Measurements from ENCODE around the gene MACROH2A1. TPM values are rescaled to one million over a fixed set of nuclear protein-coding genes. Genes with fewer than 3 reads are reported as not detected.

The MACROH2A1 gene
- polyA plus RNA-seq, 5 donors, result 224 to 255 (median 240) TPM

DNA sequence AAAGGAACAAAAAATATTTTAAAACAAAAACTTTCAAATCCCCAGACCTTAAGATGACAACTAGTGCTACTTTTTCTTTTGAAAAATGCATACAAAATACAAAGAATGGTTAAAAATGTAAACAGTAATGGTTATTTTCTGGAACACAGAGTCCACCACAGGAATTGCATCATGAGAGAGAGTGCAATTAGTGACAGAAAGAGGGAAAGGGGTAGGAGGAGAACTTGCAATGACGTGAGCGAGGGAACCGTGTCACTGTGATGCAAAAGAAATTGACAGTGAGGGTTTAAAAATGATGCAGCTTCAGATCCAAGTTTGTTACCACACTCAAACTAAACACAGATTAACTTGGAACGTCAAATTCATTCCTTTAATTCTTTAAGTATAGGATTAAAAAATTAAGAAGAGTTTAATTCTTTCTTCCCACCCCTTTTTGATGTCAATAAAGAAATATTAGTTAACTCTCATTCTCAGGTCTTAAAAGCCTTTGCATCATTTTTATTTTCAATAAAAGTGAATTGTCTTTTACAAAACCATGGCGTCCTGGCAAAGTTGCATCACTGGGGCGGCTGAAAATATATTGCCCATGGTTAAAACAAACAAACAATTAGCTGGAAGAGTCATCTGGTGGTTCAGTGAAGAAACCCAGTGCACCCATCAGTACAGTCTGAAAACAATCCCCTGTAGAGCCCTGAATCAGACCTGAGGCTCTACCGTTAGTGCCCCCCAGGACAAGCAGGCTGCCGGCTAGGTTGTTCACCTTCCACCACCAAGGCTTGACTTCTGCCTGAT, 39.5 kb downstream of the MACROH2A1 start:
- DNase-seq, result no peak

DNA sequence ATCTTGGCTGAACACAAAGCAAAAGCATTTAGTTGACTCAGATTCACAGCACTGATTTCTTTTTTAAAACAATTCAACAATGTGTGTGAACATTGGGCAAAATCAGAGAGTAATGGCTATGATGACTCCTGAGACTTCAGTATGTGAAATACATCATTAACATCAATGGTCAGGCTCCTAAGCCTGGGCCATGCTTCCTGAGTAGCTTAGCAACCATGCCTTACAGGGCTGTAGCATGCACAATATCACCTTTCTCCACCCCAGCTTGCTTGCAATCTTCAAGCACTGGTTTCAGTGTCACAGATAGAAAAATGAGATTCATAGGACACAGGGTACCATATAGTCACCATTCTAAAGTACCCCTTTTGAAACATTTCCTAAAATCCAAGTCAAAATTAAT, 41.3 kb downstream of the MACROH2A1 start:
- DNase-seq, result no peak

DNA sequence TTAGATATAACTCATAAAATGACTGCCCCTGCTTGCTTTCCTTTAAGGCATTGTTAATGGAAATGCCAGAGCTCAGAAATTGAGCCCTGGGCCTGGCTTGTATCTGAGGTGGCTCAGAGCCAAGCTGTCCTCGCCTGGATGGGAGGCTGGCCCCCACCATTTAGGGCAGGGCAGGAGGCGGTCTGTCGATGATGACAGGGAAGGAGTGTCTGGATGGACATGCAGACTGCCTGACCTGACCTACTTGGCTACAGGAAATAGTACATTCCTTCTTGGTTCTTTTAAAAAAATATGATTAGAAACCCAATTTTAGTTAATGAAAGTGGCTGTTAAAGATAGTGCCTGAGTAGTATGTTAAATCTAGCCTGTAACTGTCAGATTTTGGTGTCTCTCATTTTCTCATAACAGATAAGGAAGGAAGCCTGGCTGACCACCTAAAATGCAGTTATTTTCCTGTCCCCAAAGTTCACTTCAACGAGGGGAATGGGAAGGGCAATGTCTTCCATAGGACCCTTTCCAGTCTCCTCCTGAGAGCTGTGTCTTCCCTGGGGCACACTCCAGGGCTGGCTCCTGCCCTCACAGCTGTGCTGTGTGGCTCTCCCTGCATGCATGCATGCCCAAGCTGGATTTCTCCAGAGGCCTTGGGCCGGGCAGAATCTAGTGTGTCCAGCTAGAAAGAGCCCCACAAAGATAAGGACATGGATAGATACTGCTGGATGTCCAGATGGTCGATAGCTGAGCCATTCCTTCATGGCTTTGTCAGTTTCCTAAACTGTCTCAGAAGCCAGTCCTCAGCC, 42.3 kb downstream of the MACROH2A1 start:
- peak; percentile 75 to 76 for DNase-seq

DNA sequence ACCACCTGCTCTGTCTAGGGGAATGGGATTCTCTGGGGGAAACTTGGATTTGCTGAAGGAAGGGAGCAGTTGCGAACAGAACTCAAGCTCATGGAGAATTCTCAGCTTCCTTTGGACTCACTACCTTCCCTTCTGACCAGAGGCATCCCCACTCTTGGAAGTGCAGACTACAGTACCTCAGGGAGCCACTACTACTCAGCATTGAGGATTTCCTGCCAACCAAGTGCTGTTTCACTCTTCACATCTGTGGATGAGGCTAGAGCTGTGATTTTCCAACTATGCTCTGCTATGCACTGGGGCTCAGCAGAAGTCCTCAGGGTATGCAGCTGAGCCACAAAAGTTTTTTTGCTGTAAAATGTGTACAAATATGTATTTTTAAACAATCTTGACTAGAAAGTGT, 43.9 kb downstream of the MACROH2A1 start:
- no peak for DNase-seq

DNA sequence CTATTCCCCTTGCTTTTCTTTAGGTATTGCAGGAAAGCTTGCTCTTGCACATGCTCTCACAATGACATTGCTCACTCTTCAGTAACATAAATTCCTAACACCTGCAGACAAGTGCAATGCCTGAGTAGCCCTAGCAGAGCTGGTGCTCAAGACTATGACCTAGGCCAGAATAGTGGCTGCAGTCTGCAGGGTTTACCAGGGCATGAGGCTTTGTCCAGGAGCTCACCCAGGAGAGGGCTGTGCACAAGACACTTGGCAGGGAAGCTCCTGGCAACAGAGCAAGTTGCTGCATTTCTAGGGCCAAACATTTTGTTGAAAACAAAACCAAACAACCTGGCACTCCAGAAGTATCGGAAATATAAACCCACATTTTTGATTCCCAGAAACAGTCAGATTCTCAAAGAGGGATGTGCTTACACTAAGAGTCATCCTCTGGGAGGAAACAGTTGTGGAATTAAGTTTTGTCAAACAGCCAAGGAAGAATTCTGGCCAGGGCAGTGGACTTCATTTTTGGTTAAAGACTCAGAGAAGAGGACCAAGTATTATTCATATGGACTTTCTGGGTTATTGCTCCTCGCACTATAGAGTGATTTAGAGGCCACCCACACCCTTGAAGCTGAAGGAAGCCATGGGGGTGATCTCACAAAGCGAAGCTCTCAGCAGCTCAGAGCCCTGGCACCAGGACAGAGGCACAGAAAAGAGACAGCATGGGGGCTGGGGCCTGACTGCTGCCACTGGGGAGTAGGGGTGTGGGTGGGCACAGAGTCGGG, 44.9 kb downstream of the MACROH2A1 start:
- no peak for DNase-seq

DNA sequence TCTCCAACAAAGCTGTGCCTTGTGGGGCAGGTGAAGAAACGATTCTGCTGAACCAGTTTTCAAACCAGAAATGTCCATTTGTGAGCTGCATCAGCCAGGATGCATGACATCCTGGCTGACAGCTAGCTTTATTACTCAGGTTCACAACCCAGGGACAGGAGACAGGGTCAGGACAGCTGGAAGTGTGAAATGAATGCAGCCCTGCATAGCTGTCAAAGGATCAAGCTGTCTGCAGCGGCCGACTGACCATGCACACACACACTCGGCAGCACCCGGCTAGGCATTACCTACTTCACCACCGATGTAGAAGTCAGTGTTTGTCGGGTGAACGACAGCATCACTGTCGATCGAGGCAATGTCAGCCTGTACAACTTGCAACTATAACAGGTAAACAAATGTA, 48.5 kb downstream of the MACROH2A1 start:
- DNase-seq, result no peak

DNA sequence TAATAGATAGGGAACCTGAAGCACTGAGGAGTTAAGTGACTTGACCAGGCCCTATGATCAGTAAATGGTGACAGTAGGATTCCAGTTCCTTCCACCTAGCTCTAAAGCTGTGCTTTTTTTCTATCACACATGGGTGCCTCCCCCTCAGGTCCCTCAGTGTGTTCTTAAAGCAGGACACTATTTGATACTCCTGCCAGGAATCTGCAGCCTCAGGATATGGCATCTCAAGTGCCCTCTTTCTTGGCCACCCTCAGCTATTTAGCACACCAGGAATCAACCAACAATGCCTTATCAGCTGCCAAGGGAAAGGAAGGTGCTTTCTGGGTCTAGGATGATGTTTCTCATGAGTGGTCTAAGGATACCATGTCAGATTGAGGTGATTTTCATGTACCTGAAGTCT, 49.1 kb downstream of the MACROH2A1 start:
- no peak for DNase-seq

DNA sequence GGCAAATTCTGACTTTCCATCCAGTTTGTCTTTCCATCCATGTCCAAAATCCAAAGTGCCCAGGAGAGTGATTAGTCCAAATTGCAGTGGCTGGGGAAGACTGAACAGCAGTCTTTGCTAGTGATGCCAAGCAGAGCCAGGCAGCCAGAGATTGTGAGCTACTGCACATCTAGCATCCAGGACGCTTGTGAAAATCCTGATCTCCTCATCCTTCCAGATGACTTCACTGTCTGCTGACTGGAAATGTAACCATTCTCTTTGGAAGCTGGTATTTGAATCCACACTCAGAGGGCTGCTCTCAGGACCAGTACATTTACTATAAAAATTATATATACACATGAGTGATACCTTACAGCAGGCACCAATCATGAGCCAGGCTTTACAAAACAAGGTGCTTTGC, 49.6 kb downstream of the MACROH2A1 start:
- DNase-seq, result no peak

DNA sequence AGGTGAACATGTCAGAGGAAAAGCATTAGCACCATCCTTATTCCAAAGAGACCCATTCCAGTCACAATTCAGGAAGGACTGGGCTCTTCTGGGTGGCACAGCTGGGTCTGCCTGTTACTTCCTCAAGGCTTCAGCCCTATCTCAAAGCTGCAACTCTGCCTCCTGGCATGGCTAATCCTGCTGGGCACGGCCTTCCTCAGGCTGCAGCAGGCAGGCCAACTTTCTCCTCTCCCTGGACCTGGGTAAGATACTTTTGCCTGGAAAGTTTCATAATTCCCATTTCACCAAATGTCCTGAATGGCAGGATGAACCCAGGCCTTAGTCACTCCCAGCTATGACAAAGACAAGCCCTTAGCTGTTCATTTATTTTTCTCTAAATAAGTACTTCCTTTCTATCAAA, 50.1 kb downstream of the MACROH2A1 start:
- no peak for DNase-seq

DNA sequence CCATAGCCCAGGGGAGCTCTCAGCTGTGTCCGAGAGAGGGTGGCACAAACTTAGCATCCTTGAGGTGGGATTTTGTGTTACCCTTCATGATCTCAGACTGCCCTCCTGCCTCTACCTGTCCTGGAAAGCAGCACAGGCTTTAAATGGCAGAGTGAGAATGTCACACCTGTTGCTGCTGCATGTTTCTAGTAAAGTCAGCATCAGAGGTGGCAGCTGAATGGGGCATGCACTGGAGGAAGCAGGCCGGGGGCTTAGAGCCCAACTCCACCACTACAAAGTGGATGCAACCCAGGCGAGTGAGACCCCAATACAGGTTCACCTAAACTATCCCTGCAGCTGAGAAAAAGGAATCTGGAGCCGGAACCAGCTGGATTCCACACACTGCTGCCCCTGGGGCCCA, 51.6 kb downstream of the MACROH2A1 start:
- DNase-seq, result no peak

DNA sequence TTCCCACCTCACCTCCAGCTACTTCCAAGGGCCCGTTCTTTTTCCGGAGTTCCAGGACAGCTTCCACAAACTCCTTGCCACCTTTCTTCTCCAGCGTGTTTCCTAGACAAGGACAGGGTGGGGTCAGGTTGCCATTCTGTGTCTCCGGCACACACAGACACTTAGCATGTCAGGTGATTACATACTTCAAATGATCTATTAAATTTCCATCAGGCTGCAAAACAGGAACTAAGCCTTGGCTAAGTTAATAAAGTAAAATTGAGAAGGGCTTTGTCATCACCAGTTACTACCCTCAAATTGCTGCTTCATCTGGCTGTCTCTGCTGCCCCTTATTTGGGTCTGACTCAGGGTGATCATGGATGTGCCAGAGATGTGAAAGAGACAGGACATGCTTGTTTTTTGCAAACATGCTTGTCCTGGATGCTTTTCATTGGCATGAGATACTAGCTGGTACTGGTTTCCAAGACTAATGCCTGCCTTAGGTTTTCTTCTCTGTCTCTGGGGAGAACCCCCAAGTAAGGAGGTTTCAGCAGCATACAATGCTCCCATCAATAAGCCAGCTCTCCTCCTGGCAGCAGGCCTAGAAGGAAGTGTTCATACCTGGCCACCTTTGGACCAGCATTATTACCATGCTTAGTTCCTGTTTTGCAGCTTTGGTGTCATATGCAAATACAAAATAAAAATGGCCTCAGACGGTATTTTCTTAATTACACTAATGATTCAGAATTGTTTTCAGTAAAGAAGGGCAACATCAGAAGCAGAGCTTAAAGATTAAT, 52.9 kb downstream of the MACROH2A1 start:
- DNase-seq, result no peak

DNA sequence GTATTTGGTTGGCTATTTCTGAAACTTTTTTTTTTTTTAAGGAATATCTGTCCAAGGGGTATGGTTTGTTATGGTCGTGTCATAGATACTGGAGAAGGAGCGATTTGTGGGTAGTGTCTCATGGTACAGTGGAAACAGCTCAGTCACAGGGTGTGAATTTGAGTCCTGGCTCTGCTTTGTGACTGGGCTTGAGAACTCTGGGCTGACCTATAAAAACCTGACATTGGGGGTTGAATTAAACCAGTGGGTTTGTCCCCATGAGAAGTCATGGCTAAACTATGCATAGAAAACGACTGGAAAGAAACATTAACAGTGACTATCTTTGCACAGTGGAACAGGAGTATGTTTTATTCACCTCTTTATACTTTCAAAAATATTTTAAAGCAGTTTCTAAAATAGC, 54.7 kb downstream of the MACROH2A1 start:
- DNase-seq, result no peak

DNA sequence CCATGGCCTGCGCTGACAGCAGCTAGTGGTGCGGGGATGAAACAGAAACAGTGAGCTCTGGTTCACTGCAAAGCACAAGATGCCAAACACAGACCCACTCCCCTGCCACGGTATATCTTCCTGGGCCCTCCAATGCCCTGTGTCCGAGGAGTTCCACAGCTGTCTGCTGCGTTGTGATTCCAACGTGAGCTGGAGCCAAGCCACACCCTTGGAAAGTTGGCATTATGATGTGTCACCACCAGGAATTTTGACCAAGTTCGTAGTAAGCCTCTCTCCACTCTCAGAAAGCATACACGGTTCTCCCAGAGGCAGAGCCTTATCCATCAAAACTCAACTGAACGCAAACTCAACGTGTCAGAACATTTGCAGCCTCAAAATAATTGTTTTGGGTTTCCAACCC, 55.6 kb downstream of the MACROH2A1 start:
- DNase-seq, result no peak

DNA sequence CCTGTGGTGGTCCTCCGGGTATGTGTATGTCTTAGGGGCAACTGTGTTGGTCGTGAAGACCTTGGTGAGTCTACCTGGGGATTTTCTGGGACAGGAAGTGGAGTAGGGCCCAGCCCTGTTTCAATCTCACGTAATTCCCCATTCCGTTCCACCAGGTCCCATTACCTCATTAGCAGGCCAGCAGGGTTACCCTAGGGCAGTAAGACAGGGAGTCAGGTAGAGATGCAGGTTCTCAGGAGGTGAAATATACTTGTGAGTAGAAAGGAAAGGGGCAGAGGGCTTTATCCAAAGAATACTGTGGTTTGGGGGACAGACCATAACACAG, 56.5 kb downstream of the MACROH2A1 start:
- DNase-seq, result no peak

DNA sequence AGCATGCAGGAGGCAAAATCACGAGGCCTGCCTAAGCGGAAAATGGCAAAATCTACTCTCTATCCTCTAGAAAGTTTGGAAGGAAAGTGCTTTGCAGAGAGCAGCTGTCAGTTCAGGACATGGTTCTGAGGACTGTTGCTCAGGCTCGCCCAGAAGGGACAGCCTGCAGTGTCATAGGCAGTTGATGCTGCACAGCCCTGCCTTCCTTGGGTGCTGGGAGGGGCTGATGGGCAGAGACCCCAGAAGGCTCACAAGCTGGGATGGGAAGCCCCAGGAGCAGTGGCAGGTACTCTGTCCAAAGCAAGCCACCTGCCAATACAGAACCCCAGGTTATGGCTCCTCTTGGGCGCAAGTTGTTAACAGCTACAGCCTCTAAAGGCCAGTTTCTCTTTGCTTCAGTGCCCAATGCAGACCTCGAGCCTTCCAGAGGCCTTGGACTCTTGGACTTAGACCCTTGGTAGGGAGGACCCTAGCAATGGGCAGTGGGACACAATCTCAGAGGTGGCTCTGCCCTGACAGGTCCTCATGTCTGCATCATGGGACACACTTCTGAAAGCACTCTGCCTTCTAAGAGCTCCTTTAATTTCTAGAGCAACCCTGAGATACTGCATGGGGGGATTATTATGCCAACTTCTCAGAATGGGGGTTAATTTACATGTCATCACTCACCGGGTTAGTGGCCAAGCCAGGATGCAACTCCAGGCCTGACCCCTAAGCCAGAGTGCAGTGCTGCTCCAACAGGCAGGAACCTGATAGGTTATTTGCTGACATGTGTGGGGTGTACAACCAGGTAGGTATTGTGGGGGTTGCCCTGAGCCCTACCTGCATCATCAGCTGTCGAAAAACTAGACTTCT, 57.1 kb downstream of the MACROH2A1 start:
- DNase-seq, result no peak

DNA sequence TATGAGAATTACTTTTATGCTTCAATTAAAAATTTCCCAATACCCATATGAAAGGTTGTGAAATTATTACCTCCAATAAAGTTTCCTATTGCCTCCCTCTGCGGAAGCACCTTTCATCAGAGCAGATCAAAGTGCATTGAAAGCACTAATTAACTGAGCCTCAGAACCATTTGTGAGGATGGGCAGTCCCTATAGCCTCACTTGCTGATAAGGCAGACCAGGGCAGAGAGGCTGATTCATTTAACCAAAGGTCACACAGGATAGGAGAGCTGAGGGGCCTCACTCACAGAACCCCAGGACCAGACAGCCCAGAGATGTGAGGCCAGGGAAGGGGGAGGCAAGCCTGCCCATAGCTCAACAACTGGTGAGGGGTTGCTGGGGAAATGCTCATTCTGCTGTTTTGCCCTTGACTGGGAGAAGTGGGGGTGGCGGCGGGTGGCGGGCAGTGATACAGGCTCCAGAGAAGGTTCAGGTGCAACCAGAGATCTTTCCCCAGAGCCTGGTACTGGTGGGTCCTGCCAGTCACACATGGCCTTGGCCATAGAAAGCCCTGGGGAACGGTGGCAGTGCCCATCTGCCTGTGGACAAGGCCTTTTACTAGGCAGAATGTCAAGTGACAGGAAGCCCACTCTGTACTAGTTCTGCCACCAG, 57.9 kb downstream of the MACROH2A1 start:
- DNase-seq, result no peak

DNA sequence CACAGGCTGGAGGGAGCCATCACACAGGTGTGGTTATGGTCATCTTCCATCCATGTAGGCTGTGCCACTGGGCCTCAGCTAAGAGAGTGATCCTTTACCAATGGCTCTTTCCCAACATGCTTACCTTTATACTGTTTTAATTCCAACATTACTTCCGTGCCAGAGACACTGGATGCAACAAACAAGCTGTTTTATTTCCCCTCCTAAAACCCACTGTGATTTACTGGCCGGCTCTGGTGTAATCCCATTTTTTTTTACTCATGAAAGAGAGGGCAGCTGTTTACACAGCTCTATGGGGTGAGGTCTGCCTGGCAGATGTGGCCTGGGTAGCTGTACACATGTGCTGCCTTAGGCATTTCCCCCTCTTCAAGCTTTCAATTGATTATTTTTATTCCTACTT, 58.5 kb downstream of the MACROH2A1 start:
- DNase-seq, result no peak

DNA sequence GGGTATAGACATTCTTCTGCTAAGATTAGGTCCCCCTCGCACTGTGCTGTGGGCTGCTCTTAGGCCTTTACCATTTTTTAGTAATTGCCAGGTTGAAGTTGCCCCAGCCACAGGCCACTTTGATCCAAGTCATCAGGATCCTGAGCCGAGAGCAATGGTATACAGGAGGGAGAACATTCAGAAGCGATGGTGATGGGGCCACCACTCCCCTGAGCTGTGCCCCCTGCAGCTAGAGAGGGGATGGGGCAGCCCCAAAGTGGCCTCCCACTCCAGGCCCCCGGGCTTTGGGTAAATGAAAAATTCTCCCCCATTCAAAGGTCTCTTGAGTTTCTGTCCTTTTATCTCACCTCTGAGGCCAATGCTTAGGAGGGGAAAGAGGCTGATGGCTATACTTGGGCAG, 59.4 kb downstream of the MACROH2A1 start:
- no peak for DNase-seq

DNA sequence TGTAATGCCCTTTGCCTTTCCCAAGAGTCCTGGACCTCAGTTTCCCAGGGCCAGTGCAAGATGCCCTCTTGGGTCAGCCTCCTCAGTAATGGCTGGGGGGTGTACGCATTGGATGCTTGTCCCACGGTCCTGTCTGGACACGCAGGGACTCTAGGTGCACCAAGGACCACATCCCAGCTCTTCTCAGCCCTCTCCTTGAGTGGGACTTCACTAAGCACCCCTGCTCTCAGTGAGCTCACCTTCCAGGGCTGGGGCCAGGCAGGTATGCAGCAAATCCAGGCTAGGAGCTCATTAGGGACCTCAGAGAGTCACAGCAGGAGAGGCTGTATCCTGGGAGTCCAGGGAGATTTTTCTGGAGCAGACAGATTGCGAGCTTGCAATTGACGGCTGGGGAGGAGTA, 59.8 kb downstream of the MACROH2A1 start:
- no peak for DNase-seq

DNA sequence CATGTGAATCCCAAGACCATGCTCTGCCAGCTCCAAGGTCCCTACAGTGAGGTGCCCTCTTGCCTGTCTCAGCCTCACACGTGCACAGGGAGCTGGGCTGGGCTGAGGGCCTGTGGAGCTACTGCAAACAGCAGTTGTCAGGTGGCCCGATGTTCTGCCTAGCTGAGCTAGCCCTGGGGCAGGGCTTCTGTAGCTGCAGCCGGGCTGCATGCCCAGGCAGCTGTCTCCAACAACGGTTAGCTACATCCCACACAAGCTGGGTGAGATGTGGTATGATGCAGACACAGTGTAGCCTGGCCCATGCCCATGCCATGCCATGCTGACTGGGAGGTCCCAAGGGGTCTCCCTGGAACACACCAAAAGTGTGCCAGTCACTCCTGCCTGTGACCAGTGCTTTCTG, 62.0 kb downstream of the MACROH2A1 start:
- no peak for DNase-seq
